NCI-H128 (cell line): ENCODE measurements around the gene FNDC8.
"Not testable (repeated sequence)": the region's sequence is repeated elsewhere in the genome, so short reads cannot be mapped to it uniquely, and the experiment has no call there.

Experiments
- DNase-seq: peaks from one replicate; lab custom pipeline; 2025; ENCODE audit not compliant: unreplicated experiment; lab: John Stamatoyannopoulos, UW

The FNDC8 gene

DNA sequence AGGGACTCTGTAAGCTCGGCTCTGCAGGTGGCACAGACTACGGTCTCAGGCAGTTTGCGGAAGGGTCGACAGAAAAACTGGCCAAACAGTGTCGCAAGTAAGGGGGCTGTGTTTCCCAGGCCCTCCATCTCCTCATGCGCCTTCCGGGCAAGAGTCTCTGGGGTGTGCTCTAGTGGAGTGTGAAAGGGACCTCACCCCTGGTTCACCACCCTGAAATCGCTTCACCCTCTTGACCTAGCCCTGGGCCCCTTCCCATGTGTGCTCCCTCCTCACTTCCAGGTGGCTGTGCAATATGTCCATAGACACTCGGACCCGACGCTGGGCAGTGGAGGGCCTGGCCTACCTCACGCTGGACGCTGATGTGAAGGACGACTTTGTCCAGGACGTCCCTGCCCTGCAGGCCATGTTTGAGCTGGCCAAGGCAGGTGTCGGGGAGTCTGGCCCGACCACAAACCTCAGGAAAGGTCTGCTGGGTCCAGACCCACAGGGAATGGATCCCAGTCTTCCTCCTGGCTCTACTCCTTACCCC is 48.5 kb downstream of the FNDC8 start:
- no peak for DNase-seq

DNA sequence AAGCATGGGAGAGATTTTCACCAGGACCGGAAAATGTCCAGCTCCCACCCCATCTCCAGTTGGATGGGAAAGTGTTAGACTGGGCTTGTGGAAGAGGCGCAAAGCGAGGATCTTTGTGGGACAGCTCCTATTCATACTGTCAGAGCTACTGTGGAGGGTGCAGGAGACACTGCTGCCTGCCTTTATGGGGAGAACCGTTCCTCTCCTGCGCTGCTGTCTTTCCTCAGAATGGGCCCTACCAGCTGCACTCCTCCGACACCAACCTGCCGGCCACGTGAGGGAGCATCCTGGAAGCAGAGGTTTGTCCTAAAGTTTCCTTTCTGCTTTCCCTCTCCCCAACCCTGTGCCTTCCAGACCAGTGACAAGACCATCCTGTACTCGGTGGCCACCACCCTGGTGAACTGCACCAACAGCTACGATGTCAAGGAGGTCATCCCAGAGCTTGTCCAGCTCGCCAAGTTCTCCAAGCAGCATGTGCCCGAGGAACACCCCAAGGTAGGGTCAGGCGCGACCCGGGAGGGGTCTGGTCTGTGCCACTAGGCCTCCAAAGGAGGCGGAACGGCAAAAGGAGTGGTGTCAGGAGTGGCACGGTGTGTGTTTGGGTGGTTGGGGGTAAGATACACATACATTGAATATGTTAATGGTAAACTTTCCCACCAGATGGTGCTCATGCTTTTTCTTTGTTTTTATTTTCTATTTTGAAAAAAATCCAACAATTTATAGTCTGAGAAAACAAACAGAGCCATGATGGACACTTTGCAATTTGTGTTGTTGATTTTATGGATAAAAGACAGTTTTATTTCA is 49.8 kb downstream of the FNDC8 start:
- no peak for DNase-seq

- no peak for DNase-seq
These were observed 50.4 kb downstream of the FNDC8 start for GRCh38 chr17:35171834-35172233.

- not testable (repeated sequence) for DNase-seq
These were observed 50.9 kb downstream of the FNDC8 start for GRCh38 chr17:35172321-35172720.

GRCh38 chr17:35174835-35175334 is 53.5 kb downstream of the FNDC8 start:
- DNase-seq = no peak

DNA sequence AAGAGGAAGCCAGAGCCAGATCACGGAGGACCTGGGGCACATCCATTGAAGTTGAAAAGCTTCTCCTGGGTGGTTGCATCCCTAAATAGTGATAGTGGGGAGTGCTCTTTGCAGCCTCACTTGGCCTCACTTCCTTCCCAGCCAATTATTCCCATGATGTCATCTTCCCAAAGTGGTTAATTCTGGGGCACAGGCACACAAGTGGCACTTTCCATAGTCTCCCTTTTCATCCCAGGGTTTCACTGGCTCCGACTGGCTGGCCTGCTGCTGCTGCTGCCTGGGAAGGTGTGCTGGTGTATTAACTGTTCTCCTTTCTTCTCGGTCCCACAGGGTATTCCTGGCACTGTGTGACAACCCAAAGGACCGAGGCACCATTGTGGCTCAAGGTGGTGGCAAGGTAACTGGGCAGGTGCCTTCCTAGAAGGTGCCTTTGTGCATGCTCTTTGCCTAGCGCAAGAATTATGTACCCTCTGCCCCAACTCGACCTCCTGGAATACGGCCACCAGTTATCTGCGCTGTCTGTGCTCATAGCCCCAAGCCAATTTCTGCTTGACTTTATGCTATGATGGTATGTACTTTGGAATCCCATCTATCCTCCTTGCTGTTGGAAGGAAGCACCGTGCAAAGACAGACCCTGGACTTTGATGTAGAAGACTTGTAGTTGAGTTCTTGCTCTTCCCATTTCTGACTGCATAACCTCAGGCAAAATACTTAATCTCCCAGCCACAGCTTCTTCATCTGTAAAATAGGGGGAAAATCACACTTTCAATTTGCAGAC is 54.4 kb downstream of the FNDC8 start:
- DNase-seq = no peak

DNA sequence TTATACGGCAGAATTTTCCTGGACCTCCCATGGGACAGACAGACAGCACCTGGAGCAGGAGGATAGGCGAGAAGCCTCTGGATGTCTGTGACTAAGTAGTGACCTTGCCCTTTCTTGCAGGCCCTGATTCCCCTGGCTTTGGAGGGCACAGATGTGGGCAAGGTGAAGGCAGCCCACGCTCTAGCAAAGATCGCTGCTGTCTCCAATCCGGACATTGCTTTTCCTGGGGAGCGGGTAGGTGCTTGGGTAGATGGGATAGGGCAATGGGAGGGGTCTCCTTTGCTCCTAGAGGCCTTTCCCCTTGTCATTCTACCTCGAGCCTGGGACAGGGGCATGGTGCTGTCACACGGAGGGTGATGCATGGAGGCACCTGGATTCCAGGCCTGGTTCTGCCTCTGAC is 55.5 kb downstream of the FNDC8 start:
- no peak for DNase-seq

- not testable (repeated sequence) for DNase-seq
These were observed 58.0 kb downstream of the FNDC8 start for GRCh38 chr17:35179379-35179778.
